Measurements from ENCODE around the gene ZNF786. TPM values are rescaled to one million over a fixed set of nuclear protein-coding genes. Genes with fewer than 3 reads are reported as not detected.
A peak's percentile ranks its signal among the peaks of the same experiment; 100 is the strongest.

Gene ZNF786
- total RNA-seq, 2 experiments from 2014 or later, result 2.7 to 3.5 TPM

GRCh38 chr7:149125189-149125862, 34.8 kb upstream of the ZNF786 start:
- H3K36me3 Mint-ChIP-seq (ENCODE audit: low read depth), result peaks cover 36% of the 10 kb centered on the region
- ATAC-seq (ENCODE audit: poor library complexity), result no peak
- no peaks in the 10 kb centered on the region for H3K27me3 Mint-ChIP-seq
- CTCF ChIA-PET, result interaction anchor here (0.6 to 6.1 kb wide), 6 partner anchors 10 to 136 kb away, joined by 3 to 67 read pairs (median 6); partner anchors contain the start of genes PDIA4, ZNF398 and ZNF783
- intact Hi-C loops (cut with DNase I, micrococcal nuclease), result loop anchor here in 1 of 2 experiments (2.0 to 10.0 kb wide), 4 partner anchors 99 to 431 kb away; partner anchors contain the start of genes CUL1, EZH2 and ZNF746
- H3K9me3 ChIP-seq (ENCODE audit: control insufficient read depth in 1 of 2, insufficient read depth in 1 of 2, low read length in 2 of 2), result peaks cover 0 to 1% of the 10 kb centered on the region in 2 experiments
- POLR2A ChIA-PET, result interaction anchor here (0.9 to 4.4 kb wide), 9 partner anchors 22 to 335 kb away, joined by 3 to 108 read pairs (median 8); partner anchors contain the start of genes PDIA4, ZNF282, ZNF398 and ZNF777
- H3K9me3 Mint-ChIP-seq, result peaks cover 1% of the 10 kb centered on the region
- no peak for TF ChIP-seq CTCF (IDR thresholded peaks at IDR 0.05)
- H3K4me3 ChIP-seq (ENCODE audit: low read length), result peak overlapping the region; percentile 100
- H3K27ac Mint-ChIP-seq, result peak overlapping the region; percentile 96
- H3K27ac ChIP-seq (ENCODE audit: low read depth in 1 of 2, low read length in 2 of 2), result peak overlapping the region; percentile 74 to 79
- H3K36me3 ChIP-seq (ENCODE audit: insufficient read depth, low read length), result no peaks in the 10 kb centered on the region
- peaks cover 24% of the 10 kb centered on the region for H3K4me1 Mint-ChIP-seq (ENCODE audit: low read depth)
- no peaks in the 10 kb centered on the region for H3K27me3 ChIP-seq (ENCODE audit: control insufficient read depth in 1 of 2, insufficient read depth in 2 of 2, low read length in 2 of 2)
- H3K4me1 ChIP-seq (ENCODE audit: insufficient read depth, low read length), result peaks cover 12% of the 10 kb centered on the region
- H3K4me3 Mint-ChIP-seq, result peak overlapping the region; percentile 100
- no peak for DNase-seq

GRCh38 chr7:149109969-149110368, 19.5 kb upstream of the ZNF786 start:
- H3K27ac ChIP-seq (ENCODE audit: low read depth in 1 of 2, low read length in 2 of 2), result no peak overlapping the region
- no peak for TF ChIP-seq CTCF (IDR thresholded peaks at IDR 0.05)
- no peaks in the 10 kb centered on the region for H3K9me3 ChIP-seq (ENCODE audit: control insufficient read depth in 1 of 2, insufficient read depth in 1 of 2, low read length in 2 of 2)
- Mint-ChIP-seq H3K4me3 (no peak overlapping the region), H3K36me3 (ENCODE audit: low read depth) (peaks cover 5% of the 10 kb centered on the region), H3K27ac (no peak overlapping the region), H3K4me1 (ENCODE audit: low read depth) (no peaks in the 10 kb centered on the region), H3K9me3 (no peaks in the 10 kb centered on the region), H3K27me3 (no peaks in the 10 kb centered on the region)
- H3K4me3 ChIP-seq (ENCODE audit: low read length), result no peak overlapping the region
- H3K4me1 ChIP-seq (ENCODE audit: insufficient read depth, low read length), result no peaks in the 10 kb centered on the region
- H3K27me3 ChIP-seq (ENCODE audit: control insufficient read depth in 1 of 2, insufficient read depth in 2 of 2, low read length in 2 of 2), result no peaks in the 10 kb centered on the region
- intact Hi-C loops (cut with DNase I, micrococcal nuclease), result no loop called here
- no peaks in the 10 kb centered on the region for H3K36me3 ChIP-seq (ENCODE audit: insufficient read depth, low read length)
- CTCF ChIA-PET, result no interaction called here
- DNase-seq (no peak), ATAC-seq (ENCODE audit: poor library complexity) (no peak)
- POLR2A ChIA-PET, result no interaction called here

- Histone ChIP-seq H3K9me3 (ENCODE audit: control insufficient read depth in 1 of 2, insufficient read depth in 1 of 2, low read length in 2 of 2) (no peaks in the 10 kb centered on the region), H3K36me3 (ENCODE audit: insufficient read depth, low read length) (no peaks in the 10 kb centered on the region), H3K27me3 (ENCODE audit: control insufficient read depth in 1 of 2, insufficient read depth in 2 of 2, low read length in 2 of 2) (no peaks in the 10 kb centered on the region), H3K27ac (ENCODE audit: low read depth in 1 of 2, low read length in 2 of 2) (no peak overlapping the region), H3K4me1 (ENCODE audit: insufficient read depth, low read length) (no peaks in the 10 kb centered on the region), H3K4me3 (ENCODE audit: low read length) (no peak overlapping the region)
- no peaks in the 10 kb centered on the region for H3K9me3 Mint-ChIP-seq
- H3K4me3 Mint-ChIP-seq, result no peak overlapping the region
- H3K27me3 Mint-ChIP-seq, result no peaks in the 10 kb centered on the region
- TF ChIP-seq CTCF (IDR thresholded peaks at IDR 0.05), result no peak
- no peaks in the 10 kb centered on the region for H3K4me1 Mint-ChIP-seq (ENCODE audit: low read depth)
- CTCF ChIA-PET, result no interaction called here
- no peak for DNase-seq
- no peak for ATAC-seq (ENCODE audit: poor library complexity)
- H3K36me3 Mint-ChIP-seq (ENCODE audit: low read depth), result no peaks in the 10 kb centered on the region
- no peak overlapping the region for H3K27ac Mint-ChIP-seq
- intact Hi-C loops (cut with DNase I, micrococcal nuclease), result no loop called here
- POLR2A ChIA-PET, result no interaction called here
These were observed 14.2 kb upstream of the ZNF786 start for GRCh38 chr7:149104749-149105148.

Measured in CD4-positive, alpha-beta T cell (primary cell).